SK-N-MC (cell line): ENCODE data around the gene CRTC1.

Source experiments
- DNase-seq: peaks from one replicate; pipeline ENCODE4 v3.0.0-alpha.2; 2011; ENCODE audit warnings: low read depth, low spot score
- H3K27ac ChIP-seq: fragments of 200-600 bp; sonication (generic); 2 replicates; pipeline ENCODE4 v1.5.1; 2016; ENCODE audit warnings: mixed run types
- H3K36me3 ChIP-seq: fragments of 200-600 bp; sonication (generic); 2 replicates; pipeline ENCODE4 v1.6.1; 2017; ENCODE audit warnings: antibody characterized with exemption, low read length, mixed read lengths; ENCODE audit not compliant: insufficient read depth
- H3K4me3 ChIP-seq: fragments of 200-600 bp; sonication (generic); 2 replicates; pipeline ENCODE4 v1.5.1; 2016
- H3K9ac ChIP-seq: fragments of 200-600 bp; sonication (generic); 2 replicates; pipeline ENCODE4 v1.8.0; 2017; ENCODE audit warnings: mixed run types, mixed read lengths; ENCODE audit not compliant: insufficient read length
- H3K9me3 ChIP-seq: fragments of 200-600 bp; sonication (generic); 2 replicates; pipeline ENCODE4 v1.6.1; 2017; ENCODE audit warnings: low read depth, mild to moderate bottlenecking, antibody characterized with exemption, low read length, moderate library complexity, mixed read lengths
- EZH2 ChIP-seq: fragments of 200-600 bp; sonication (generic); IDR thresholded peaks from one replicate; pipeline ENCODE4 v1.6.1; 2017; ENCODE audit warnings: antibody characterized with exemption
- FOXP2 ChIP-seq: optimal IDR thresholded peaks from 2 replicates; pipeline ENCODE3; 2011; ENCODE audit warnings: mild to moderate bottlenecking, moderate library complexity; ENCODE audit not compliant: insufficient read depth; ENCODE audit errors: extremely low read length, control extremely low read depth
- POLR2AphosphoS5 ChIP-seq: IDR thresholded peaks from 2 replicates; pipeline ENCODE4 v1.6.1; 2012; ENCODE audit warnings: mild to moderate bottlenecking, low read depth, low read length, borderline replicate concordance

CRTC1 gene

GRCh38 chr19:18781885-18782527 lies 98.5 kb downstream of the CRTC1 start:
- H3K9ac ChIP-seq, result no peak overlapping the region

GRCh38 chr19:18782559-18783225 lies 99.2 kb downstream of the CRTC1 start:
- TF ChIP-seq POLR2AphosphoS5, result no peak
- no peak for TF ChIP-seq FOXP2
- TF ChIP-seq EZH2, result no peak
- Histone ChIP-seq H3K9me3 (no peaks in the 10 kb centered on the region), H3K9ac (no peak overlapping the region), H3K27ac (no peak overlapping the region), H3K36me3 (no peaks in the 10 kb centered on the region), H3K4me3 (no peak overlapping the region)
- DNase-seq, result no peak

More at GRCh38 chr19:18781885-18782527, 98.5 kb downstream of the CRTC1 start:
- Histone ChIP-seq H3K9me3 (no peaks in the 10 kb centered on the region), H3K27ac (no peak overlapping the region), H3K4me3 (no peak overlapping the region), H3K36me3 (no peaks in the 10 kb centered on the region)
- DNase-seq, result no peak
- no peak for TF ChIP-seq POLR2AphosphoS5

GRCh38 chr19:18783958-18784785 lies 100.7 kb downstream of the CRTC1 start:
- Histone ChIP-seq H3K4me3 (no peak overlapping the region), H3K9ac (no peak overlapping the region), H3K9me3 (no peaks in the 10 kb centered on the region), H3K27ac (no peak overlapping the region), H3K36me3 (no peaks in the 10 kb centered on the region)
- no peak for DNase-seq
- TF ChIP-seq POLR2AphosphoS5 (no peak), FOXP2 (no peak), EZH2 (no peak)

- H3K36me3 ChIP-seq, result no peaks in the 10 kb centered on the region
- no peak for TF ChIP-seq FOXP2
- H3K9me3 ChIP-seq, result no peaks in the 10 kb centered on the region
- H3K4me3 ChIP-seq, result peak overlapping the region; percentile 25; the same call in 1 of the 2 replicates
- H3K9ac ChIP-seq, result no peak overlapping the region
- H3K27ac ChIP-seq, result no peak overlapping the region
- DNase-seq, result no peak
These were observed 101.3 kb downstream of the CRTC1 start for GRCh38 chr19:18784786-18785120.

- H3K9ac ChIP-seq, result peak overlapping the region; percentile 51
- no peak for TF ChIP-seq FOXP2
- TF ChIP-seq EZH2, result no peak
- TF ChIP-seq POLR2AphosphoS5, result no peak
- no peaks in the 10 kb centered on the region for H3K36me3 ChIP-seq
- DNase-seq, result peak; percentile 45
- H3K27ac ChIP-seq, result no peak overlapping the region
- H3K4me3 ChIP-seq, result peak overlapping the region; percentile 76
- no peaks in the 10 kb centered on the region for H3K9me3 ChIP-seq
These were observed 102.0 kb downstream of the CRTC1 start for GRCh38 chr19:18785179-18786124.

- no peaks in the 10 kb centered on the region for H3K9me3 ChIP-seq
- H3K27ac ChIP-seq, result no peak overlapping the region
- H3K36me3 ChIP-seq, result no peaks in the 10 kb centered on the region
- H3K9ac ChIP-seq, result no peak overlapping the region
- DNase-seq, result no peak
- no peak overlapping the region for H3K4me3 ChIP-seq
- TF ChIP-seq FOXP2 (no peak), EZH2 (no peak), POLR2AphosphoS5 (no peak)
These were observed 105.3 kb downstream of the CRTC1 start for GRCh38 chr19:18788529-18789421.

GRCh38 chr19:18789422-18789869 lies 106.0 kb downstream of the CRTC1 start:
- Histone ChIP-seq H3K9me3 (no peaks in the 10 kb centered on the region), H3K9ac (no peak overlapping the region), H3K27ac (no peak overlapping the region), H3K36me3 (no peaks in the 10 kb centered on the region), H3K4me3 (peak overlapping the region; percentile 63)
- DNase-seq, result no peak
- no peak for TF ChIP-seq FOXP2
- no peak for TF ChIP-seq EZH2
- TF ChIP-seq POLR2AphosphoS5, result no peak
